GM19463 (cell line): Measurements from ENCODE around the gene GGTLC1.

Experiments used
- ATAC-seq: cut with Tn5 transposase; IDR thresholded peaks from one replicate; pipeline ENCODE4 v1.9.1; 2021; ENCODE audit warnings: mild to moderate bottlenecking, moderate library complexity; ENCODE audit not compliant: unreplicated experiment

GGTLC1 gene

GRCh38 chr20:23966927-23967615 is 21.5 kb downstream of the GGTLC1 start:
- no peak for ATAC-seq

DNA sequence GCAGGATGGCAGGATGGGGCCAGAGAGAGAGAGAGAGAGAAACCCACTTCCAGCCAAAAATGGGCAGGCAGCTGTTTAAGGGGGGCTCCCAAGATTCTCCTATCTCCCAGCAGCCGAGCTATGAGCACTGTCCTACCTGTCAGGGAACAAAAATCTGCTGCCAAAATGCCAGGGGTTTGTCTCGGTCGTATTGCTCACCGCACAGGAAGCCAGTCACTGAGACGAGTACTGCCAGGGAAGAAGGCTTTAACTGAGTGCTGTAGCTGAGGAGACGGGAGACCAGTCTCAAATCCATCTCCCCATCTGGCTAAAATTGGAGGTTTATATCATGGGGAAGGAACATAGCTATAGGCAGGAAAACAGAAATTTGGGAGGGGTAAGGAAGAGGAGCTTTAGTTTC is 22.3 kb downstream of the GGTLC1 start:
- ATAC-seq = no peak

GRCh38 chr20:23963941-23964340 is 24.6 kb downstream of the GGTLC1 start:
- no peak for ATAC-seq

DNA sequence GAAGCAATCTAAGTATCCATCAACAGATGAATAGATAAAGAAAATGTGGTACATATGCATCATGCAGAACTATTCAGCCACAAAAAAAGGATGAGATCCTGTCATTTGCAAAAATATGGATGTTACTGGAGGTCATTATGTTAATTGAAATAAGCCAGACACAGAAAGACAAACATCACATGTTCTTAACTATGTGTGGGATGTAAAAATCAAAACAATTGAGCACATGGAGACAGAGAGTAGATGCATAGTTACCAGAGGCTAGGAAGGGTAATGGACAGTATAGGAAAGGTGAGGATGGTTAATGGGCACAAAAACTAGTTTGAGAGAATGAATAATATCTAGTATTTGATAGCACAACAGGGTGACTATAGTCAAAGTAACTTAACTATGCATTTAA is 26.3 kb downstream of the GGTLC1 start:
- ATAC-seq = no peak

DNA sequence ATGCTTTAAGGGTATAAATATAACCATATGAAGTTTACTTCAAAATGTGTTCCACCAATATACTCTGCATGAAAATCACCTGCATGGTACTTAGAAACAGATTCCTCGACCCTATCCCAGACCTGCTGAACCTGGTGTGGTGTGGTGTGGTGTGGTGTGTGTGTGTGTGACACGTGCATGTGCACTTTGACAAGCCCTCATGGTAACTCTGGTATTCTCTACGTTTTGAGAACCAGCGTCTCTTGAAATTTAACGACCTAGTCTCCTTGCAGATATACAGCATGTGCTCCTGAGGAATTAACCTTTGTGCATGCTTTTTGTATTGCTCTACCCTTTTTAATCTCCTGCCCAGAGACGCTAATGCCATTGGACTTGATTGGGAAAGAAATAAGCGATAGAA is 29.5 kb downstream of the GGTLC1 start:
- ATAC-seq = no peak

DNA sequence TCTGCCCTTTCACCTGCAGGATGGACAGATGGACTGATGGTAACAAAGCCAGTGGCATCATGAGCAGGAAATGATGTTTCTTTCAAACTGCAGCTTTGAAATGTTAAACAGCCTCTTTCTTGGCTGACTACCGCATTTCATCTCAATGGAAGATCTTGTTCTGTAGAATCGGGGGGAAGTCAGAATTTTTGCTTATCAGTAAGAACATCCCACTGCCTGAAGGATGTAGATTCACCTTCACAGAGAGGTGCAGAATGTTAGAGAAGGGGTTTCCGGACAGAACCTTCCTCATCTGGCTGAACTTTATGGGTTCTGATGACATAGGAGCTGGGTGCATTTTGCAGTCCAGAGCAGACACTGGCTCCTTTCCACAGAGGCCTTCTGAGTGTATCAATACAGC is 32.7 kb downstream of the GGTLC1 start:
- ATAC-seq = no peak

DNA sequence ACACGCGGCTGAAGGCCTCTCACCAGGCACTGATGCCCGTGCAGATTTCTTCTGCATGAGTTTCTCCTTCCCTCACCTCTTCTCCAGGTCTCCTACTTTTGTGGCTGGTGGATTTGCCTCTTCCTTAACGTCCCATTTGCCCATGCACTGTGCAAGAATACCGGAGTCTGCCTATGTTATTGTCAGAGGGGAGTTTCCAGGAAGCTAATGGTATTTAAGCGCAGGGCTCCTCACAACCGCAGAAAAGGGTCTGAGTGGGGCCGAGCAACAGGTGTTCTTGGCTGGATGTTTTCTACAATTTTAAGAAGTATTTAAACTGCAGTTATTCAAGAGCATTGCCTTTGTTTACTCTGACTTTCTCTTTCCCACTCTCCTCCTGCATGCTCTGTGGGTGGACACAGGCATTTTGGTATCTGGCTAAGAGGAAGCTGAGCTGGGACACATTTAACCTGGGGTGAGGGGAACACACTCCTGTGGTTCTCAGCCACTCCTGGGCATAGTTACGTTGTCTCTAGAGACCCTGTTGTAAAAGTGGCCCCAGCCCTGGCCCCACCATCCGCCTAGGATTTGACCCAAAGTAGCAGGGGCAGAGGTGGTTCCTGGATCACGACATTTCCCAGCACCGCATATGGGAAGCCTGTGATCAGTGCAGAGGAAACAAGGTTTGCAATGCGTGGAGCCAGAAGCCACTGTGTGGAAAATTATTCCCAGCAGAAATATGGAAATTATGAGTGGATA is 34.4 kb downstream of the GGTLC1 start:
- no peak for ATAC-seq

- no peak for ATAC-seq
Measured at GRCh38 chr20:23946206-23946605, 42.4 kb downstream of the GGTLC1 start.

DNA sequence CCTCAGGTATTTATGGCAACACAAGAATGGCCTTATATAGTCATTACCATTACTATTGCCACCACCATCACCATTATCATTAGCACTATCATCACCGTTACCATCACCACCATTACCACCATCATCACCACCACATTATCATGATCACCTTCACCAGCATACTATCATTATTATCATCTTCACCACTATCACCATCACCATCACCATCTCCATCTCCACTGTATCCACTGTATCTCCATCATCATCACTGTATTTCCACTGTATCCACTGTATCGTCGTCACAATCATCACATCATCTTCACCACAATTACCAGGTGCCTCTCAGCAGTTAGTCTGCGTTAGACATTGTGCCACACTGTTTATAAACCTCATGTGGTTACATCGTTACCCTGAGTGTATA is 45.3 kb downstream of the GGTLC1 start:
- ATAC-seq = no peak

DNA sequence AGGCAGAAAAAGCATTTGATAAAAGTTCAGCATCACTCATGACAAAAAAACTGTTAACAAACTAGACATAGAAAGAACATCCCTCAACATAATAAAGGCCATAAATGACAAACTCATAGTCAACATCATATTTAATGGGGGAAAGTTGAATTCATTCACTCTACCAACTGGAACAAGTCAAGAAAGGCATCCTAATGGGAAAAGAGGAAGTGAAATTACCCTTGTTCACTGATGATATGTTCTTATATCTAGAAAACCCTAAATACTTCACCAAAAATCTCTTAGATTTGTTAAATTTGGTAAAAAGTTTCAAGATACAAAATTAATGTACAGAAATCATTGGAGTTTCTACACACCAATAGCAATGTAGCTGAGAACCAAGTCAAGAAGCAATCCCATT is 48.9 kb downstream of the GGTLC1 start:
- no peak for ATAC-seq

DNA sequence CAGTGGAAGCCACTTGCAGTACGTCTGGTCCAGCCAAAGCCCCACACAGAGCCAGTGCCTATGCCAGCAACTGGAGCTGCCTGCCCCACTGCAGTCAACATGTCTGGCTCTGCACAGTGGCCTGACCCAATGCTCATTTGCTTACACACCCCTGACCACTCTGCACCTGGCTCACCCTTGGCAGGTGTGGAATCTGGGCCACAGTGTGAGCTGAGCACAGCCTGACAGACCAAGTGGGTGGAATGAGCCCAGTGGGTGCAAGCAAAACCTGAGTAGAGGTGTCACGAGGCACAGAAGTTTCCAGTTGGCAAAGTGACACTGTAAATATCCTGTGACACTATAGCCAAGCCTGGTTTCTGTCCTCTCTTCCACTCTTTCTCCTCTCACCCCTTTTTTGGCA is 49.5 kb downstream of the GGTLC1 start:
- no peak for ATAC-seq

DNA sequence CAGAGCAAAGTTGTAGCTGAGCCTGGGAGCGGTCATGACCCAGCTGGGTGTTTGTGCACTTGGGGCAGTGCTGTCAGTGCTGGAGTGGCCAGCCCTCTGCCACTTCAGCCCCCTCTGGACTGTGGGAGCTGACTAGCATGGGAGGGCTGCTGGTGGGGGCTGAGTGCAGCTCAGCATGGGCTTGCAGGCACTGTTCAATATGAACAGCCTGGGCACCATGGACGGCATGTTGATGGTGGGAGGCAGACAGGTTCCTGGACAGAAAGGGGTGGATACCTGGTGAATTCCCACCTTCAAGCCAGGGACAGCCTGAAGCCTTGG is 50.5 kb downstream of the GGTLC1 start:
- no peak for ATAC-seq

DNA sequence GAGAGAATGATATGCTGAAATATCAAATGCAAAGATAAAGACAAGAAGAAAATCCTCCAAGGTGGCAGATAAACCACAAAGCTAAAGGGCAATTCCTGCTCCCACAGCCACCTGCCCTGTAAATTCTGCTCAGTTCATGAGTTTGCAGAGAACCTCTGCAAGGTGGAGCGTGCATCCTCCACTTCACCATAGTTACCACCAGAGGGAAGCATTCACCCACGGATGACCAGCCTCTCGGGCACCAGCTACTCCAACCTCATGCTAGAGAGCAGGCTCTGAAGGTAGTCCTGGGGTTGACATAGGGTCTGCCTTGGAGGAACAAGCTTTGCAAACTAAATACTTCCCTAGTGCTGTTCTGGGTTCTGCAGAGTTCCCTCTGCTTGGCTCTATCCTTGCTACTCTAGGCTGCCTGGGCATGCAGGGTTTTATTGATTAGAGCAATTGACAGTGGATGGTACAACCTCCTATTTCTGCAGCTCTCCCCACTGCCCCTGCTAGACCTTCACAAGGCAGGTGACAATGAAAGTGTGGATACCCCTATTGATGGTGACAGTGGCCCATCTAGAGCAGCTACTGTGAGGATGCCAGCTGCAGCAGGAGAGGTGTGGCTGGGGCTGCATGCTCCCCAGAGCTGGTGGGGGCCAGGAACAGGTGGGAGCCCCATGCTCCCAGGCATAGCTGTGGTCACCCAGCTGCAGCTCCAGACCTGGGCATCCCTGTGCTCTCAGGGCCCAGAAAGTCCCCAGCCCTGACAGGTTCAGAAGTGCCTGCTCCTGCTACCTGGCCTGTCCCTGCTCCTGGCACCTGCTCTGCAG is 51.1 kb downstream of the GGTLC1 start:
- ATAC-seq = no peak
